Muscle of arm (tissue), 12 donors: ENCODE results near the gene RABGAP1. TPM values are rescaled to one million over a fixed set of nuclear protein-coding genes. Genes with fewer than 3 reads are reported as not detected.
A peak's percentile ranks its signal among the peaks of the same experiment; 100 is the strongest.

Experiments used
- DNase-seq: peaks from one replicate; pipeline ENCODE4 v3.0.0-alpha.2; 2013
- polyA plus RNA-seq, 12 donors: library from polyadenylated mRNA; unstranded; fragments of 120-200 nt; gene quantifications; one replicate each; pipeline ENCODE4 v1.2.1, GENCODE V29; 2013; ENCODE audit not compliant: insufficient read length in 12 of 12

The RABGAP1 gene
- polyA plus RNA-seq, 12 donors: 20.9 to 63.0 (median 39.2) TPM; not detected in 1

DNA sequence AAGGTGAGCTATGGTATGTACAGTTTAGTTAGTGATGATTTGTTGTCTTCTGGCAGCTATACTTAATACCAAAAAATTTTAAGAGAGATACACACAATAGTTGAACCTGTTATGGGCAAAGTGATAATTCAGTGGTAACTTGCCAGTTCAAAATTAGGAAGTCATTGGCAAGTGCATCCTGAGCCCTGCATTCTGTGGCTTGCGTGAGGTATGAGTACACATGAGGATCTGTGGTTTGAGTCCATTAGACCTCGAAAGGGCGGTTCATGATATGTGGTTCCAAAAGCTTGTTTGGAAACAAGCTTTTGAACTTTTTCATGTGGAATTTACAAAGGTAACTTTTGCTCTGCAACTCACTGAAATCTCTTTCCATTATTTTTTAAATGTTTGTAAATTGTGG lies 139.6 kb downstream of the RABGAP1 start:
- DNase-seq: no peak

DNA sequence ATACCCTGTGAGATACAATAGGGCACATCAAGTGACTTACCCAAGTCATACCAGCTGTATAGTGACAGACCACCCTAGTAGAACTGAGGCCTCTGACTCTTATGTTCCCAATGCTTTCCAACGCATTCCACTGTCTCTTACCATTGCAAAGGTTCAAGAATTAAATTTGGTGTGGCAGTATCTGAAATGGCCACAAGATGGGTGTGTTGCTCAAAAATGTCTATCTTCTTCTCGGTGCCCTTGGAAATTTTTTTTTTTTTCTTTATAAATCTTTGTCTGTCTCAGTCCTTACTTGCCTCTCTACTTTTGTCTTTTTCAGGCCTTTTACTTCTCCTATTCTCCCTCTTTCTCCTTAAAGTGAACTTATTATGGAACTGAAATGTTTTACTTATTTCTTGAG lies 141.0 kb downstream of the RABGAP1 start:
- DNase-seq: peak; percentile 30

DNA sequence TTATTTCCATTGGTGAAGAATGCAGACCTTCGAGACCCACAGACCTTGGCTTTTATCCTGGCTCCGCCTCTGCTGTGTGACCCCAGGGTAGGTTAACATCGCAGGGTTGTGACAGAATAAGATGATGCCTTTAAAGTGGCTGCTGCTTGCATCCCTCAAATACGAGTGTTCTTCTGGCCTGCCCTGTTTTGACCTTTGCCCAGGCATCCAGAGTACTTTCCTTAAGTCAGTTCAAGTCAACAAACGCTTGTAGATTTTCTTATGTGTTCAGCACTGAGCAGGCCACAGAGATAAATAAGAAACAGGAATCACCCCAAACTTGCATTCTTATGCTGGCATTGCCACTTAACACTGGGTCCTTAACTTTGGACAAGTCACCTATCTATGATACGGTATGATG lies 142.9 kb downstream of the RABGAP1 start:
- DNase-seq: no peak

DNA sequence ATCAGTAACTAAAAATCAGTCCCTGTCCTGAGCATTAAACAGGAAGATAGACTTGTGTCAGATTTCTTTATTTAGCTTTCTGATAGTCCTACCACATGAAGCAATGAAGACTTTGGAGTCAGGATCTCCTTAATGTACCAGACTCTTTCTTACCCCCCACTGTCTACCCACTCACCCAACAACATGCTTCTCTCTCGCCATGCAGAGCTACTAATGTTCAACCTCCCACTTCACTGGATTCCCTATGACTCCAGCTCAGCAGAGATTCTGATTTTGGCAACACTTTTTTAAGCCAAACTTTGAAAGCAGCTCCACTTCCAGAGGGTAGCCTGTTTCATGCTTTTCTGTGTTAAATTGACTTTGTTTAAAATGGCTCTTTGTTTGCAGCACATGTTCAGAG lies 143.4 kb downstream of the RABGAP1 start:
- DNase-seq: no peak

DNA sequence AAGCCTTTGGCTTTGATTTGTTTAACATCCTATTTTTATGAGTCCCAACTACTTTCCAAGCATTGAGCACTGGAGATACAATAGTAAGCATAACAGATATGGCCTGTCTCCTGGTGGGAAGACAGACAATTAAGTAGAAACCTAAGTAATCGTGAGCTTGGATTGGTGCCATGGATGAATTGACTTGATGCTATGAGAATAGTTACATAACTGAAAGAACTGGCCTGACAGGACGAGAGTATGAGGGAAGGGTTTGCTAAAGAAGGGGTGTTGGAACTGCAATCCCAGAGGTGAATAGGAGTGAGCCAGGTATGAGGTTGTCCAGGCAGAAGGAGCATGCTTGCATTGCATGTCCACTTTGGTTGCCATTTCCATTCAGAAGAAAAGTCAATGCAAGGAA lies 145.1 kb downstream of the RABGAP1 start:
- no peak for DNase-seq

DNA sequence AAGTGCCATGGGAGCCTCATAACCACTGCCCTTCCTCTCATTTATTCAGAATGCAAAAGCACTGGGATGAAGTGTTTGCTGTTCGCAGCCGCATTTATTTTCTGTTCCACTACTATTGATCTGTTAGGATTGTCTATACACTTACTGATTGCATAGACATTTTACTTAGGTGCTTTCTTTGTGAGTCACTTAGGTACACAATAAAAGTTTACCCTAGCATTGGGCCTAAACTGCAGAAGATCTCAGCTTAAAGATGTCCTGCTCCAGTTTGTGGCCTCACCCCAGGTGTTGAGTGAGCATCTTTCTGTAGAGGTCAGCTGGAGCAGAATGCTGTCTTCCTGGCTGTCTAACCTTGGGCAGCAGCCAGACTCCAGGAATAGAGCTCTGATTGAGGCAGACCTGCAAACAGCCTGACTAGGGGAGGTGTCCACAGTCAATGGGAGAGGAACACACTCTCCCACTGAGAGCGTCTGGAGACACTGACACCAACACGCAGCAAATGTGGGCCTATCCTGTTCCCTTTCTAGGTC lies 146.6 kb downstream of the RABGAP1 start:
- DNase-seq: no peak

DNA sequence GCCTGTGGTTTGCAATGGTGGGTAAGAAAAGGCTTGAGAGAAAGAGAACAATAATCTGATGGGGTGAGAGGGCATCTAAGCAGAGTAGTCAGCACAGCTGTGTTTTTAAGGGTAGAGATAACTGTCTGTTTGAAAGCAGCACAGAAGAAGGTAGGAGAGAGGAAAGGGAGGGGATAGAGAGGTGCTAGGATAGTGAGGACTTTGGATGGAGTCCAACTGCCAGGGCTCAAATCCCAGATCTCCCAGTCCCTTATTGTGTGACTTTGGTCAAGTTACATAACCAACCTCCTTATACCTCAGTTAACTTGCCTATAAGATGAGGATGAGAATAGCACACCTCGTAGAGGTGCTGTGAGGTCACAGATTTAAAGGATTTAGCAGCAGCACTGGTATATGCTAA lies 148.2 kb downstream of the RABGAP1 start:
- no peak for DNase-seq

DNA sequence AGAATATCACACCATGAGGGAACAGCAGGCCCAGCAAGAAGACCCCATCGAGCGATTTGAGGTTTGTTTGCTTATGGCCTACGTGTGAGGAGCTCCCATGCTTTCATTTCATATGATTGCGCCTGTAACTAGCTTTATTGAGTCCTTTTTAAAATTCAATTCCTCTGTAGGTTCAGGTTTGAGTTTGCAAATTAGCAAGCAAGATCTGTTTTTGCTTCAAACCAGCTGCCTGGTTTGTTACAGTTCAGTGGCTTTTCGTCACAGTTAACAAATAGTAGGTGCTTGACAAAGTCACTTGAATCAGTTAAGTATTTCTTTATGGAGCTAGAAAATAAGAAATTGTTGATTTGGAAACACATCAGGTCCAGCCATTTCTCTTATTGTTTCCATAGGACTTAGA lies 149.0 kb downstream of the RABGAP1 start:
- no peak for DNase-seq

DNA sequence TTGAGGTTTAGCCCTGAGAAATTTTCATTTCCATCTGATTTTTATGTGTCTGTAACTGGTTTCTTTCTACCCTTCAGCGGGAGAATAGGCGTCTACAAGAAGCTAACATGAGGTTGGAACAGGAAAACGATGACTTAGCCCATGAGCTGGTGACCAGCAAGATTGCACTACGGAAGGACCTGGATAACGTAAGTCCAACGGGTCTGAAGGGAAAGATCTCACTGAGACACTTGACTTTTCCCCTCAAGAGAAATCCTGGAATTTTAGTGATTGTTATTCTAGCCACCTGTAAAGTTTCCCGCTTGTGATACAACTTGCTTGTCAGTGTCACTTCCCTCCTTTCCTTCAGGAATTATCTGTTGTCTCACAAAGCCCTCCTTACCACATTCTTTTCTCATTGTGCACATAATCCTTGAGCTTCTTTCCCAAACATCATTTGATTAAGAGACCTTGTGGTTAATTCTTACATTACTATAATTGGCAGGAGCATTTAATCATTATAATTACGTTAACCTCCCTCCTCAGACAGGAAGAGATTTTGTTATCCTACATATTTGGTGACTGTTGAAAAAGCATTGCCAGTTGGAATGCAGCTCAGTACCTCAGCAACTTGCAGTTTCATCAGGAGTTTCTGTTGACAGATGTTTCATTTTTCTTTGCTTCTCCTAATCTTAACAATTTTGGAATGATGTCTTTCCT lies 149.5 kb downstream of the RABGAP1 start:
- DNase-seq: no peak

DNA sequence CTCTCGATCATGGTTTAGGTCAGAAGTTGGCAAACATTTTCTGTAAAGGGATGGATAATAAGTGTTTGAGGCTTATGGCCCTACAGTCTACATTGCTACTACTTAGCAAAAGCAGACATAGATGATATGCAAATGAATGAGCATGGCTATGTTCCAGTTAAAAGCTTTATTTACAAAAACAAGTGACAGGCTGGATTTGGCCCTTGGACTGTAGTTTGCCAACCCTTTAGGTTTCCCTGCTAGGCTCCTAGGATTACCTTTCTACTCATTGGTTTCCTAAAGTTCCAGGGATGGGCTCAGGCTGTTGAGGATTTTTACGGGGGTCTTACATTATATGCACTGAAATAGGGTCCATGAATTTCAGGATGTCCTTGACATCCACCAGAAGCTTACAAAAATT lies 150.1 kb downstream of the RABGAP1 start:
- no peak for DNase-seq

DNA sequence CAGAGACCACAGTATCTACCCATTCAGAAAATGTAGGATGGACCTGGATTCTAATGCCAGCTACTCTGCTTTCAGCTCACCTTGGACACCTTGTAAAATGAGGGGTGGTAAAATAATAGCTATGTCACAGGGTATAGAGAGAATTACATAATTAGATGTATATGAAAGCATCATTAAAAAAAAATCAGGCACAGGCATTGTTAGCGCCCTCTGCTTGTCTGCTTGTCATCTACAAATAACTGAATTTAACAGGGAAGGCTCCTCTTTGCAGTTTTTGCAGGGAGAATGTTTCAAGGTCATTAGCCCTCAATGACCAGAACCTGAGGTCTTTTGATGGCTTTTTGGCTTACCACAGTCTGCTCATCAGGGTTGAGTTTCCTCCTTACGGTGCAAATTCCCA lies 150.6 kb downstream of the RABGAP1 start:
- no peak for DNase-seq

DNA sequence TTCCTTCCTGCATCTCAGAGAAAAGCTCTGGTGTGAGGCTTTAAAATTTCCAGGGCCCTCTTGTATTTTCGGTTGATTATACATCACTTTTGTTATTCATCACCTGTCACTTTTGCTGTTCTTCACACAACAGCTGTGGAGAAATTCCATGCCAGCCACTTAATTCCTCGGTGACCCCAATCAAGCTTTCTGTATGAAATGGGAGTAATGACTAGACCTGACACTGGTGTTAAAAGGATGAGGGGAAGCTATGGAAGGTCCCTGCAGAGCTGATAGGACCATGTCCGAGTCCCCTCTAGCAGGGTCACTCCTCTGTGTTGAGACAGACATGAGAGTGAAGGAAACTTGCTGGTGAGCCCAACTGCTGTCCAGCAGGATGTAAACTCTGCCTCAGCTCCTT lies 152.3 kb downstream of the RABGAP1 start:
- no peak for DNase-seq

DNA sequence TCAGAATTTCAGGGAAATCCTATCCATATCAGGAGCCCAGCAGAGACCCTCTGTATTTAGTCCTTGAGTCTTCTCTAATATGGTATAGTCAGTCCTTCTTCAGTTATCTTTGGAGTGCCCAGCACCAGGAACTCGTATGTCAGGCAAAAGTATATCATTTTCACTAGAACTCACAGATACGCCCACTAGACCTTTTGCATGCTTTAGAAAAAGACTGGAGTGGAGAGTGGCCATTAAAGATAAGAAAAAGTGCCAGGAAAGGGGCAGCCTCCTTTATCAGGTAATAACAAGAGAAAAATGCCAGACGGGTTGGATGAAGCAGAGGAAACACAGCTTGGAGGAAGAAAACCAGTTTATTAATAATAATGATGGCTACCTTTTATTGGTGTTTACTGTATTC lies 156.2 kb downstream of the RABGAP1 start:
- no peak for DNase-seq

DNA sequence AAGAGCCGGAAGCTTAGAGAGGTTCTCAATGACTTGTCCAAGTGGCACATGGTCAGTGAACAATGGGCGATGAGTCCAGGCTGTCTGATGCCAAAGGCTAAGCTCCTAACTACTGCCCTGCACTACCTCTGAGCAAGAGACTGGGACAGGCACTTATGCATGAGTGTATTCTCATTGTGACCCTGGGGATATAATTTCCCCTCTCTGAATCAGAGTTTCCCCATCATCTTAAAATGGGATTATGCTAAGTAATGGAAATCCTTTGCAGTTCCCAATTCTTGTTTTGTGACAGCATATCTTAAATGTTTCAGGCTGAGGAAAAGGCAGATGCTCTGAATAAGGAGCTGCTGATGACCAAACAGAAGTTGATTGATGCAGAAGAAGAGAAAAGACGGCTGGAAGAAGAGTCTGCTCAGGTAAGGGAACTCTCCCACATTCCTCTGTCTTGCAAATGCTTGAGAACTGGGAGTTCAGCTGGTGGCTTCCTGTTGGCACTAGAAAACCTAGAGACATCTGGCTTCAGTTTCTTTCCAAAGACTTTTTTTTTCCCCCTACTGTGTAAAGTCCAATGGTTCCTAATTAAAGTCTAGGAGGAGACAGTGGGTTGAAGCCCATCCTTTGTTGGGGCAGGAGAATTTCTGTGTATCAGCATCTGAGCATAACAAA lies 156.7 kb downstream of the RABGAP1 start:
- no peak for DNase-seq

DNA sequence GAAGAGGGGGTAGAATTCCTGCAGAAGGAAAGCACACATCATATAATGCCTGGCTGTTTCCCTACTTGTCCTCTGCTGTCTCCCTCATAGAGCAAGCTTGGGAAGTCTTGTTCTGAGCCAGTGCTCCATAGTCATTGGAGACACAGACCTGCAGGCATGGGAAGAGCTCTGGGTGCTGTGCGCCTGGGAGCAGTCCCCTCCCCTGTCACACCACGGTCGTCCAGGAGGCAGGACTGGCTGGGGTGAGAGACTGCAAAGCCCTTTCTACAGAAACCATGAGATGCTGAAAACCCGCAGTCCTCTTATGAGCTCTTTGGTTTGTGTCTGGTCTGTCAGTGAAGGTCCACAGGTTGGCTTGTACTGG lies 157.3 kb downstream of the RABGAP1 start:
- DNase-seq: no peak

DNA sequence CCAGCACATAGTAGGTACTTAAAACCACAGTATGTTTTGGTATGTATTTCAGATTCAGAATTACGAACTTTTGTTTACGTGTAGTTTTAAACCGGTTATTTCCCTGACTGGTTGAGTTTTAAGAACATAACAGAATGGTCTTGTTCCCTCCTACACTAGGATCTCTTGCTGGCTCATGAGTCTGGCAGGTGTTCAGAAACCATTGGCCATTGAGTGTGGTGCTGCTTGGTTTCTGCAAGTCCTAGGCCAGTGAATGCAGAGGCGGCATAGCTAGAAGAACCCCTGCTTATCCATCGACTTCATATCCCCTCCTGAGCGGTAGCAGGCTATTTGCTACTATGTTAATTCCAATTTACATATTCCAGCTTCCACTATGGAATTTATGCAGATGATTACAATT lies 158.2 kb downstream of the RABGAP1 start:
- DNase-seq: no peak

DNA sequence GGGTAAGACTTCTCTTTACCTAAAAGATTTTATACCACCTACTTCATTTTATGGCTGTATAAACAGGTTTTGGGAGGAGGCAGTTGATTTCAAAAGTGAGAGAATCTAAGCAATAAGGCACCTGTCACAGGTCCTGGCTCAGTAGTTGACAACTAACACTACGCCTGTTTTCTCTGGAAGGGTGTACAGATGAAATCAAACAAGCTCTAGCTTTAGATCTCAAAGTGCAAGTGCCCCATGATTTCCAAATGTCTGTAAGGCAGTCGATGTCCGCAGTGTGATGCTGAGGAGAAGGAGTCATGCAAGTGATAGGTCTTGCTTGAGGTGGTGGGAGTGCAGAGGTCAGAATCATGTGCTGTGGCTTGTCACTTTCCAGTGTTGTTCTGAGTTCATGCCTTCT lies 158.7 kb downstream of the RABGAP1 start:
- DNase-seq: no peak

DNA sequence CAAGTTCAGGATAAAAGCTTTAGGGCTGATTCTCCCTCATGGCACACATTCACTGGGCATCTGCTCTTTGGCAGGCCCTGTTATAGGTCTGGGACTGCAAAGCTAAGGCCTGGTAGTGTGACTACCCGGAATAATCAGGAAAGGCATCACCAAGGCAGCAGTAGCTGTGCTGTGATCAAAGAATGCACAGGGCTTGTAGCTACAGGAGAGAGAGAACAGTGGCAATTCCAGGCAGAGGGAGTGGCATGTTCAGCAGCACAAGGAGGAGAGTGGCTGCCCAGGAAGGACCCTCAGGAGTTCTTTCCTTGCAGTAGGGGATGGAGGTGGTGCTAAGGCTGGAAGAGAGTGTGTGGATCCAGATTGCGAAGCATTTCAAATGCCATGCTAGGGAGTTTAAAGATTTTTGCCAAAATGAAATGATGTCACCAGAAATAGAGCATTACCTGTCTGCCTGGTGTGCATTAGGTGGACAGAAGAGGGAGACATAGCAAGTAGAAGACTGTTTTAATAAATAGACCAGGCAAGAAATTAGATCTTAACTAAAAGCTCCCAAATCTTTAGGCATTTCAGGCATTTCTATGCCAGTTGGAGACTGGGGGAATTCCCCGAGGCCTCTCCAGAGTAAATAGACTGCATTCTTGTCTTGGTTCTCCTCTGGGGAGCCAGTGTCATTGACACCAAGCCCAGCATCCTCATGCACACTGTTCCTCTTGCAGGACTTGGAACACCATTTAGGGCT lies 161.7 kb downstream of the RABGAP1 start:
- no peak for DNase-seq

DNA sequence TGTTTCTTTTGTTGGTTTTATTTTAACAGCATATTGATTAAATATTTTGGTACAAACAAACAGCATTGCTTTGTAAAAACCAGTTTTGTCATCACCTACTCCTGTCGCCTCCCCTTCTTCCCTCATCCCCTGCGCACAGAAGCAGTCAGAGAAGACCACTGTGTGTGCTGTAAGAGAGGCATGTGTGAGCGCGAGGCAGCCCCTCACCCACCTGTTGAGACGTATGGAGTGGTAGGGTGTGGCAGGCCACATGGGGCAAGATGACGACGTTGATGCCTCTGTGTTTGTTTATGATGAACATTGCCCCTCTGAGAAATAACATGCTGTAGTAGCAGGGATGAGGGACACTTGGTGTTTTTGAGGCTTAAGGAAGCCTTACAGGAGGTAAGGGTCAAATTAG lies 164.0 kb downstream of the RABGAP1 start:
- no peak for DNase-seq

DNA sequence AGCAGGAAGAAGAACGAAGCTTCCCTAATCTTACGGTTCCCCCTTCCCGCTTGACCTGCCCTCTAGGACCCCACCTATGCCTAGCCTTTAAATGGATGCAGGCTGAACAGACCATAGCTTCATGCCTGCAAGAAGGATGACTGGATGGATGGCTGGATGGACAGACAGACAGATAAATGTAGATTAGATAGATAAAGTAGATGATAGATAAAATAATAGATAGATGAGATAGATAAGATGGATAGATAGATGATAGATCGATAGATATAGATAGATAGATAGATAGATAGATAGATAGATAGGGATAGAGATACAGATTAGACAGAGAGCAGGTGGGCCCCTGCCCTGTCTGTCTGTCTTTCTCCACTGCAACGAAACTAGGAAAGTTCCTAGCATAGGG lies 164.7 kb downstream of the RABGAP1 start:
- DNase-seq: no peak

DNA sequence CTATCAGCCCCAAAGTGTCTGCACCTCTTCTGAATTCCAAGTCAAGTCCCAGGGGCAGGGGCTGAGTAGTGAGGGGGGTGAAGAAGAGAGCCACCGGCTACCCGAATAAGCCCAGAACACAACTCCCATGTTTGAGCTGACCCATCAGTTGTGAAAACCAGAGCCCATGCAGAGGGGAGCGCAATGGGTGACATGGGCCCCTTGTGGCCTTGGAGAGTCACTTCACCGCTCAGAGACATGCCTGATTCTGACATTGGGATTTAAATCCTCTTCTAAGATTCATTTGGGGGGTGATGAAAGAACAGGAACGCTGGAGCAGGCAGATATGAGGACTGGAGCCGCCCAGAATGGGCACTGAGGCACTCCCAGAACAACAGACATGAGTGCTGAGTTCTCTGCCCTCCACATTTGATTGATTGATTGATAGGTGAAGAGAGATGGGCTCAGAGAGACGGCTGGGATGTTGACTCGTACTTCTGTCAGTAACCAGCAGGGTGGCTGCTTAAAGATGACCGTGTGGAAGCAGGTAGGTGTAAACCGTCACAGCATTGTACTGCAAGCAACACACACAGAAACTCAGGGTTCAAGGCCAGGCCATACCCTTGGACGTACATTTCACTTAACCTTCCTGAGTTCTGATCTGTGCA lies 166.9 kb downstream of the RABGAP1 start:
- no peak for DNase-seq

DNA sequence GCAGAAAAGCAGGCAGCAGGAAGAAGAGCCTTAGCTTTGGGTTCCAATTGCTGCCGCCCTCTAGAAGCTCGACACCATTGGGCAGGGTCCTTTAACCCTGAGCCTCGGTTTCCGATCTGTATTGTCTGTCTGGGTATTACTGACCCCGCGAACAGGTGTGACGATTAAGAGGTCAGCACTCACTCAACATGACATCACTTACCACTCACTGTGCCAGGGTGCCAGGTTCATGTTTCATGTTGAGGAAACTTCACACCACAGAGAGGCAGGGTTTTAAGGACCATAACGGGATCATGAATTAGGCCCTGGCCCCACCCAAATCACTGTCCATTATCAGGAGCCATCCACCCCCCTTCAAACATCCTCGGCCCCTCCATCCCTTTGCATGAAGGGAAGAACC lies 168.2 kb downstream of the RABGAP1 start:
- no peak for DNase-seq
